ENCODE results near the gene PCBD1.

- TF ChIP-seq CTCF (IDR thresholded peaks at IDR 0.05; ENCODE audit: borderline replicate concordance, extremely low read depth, low read length, poor library complexity, severe bottlenecking): no peak
- TF ChIP-seq EZH2 (IDR thresholded peaks at IDR 0.05; ENCODE audit: borderline replicate concordance, low read depth, low read length, severe bottlenecking): no peak
Measured at GRCh38 chr10:70927189-70927943, 39.0 kb upstream of the PCBD1 start.

All from DND-41 (cell line).